NOMO-1 treated with dmso at 0.1 percent for 144 hours (cell line): ENCODE results near the gene CCNQ.

Experiments
- DNase-seq: peaks from one replicate; lab custom pipeline; 2025; ENCODE audit not compliant: unreplicated experiment; lab: John Stamatoyannopoulos, UW

CCNQ gene

GRCh38 chrX:153637121-153638040, 38.4 kb upstream of the CCNQ start:
- DNase-seq, result no peak

GRCh38 chrX:153636716-153637115, 37.8 kb upstream of the CCNQ start:
- DNase-seq, result no peak

- peak; percentile 12 for DNase-seq
Observed at GRCh38 chrX:153635788-153636668, 37.1 kb upstream of the CCNQ start.

- no peak for DNase-seq
Observed at GRCh38 chrX:153635388-153635787, 36.4 kb upstream of the CCNQ start.

GRCh38 chrX:153634832-153635231, 35.9 kb upstream of the CCNQ start:
- DNase-seq, result no peak

- DNase-seq, result no peak
Observed at GRCh38 chrX:153634236-153634635, 35.3 kb upstream of the CCNQ start.

GRCh38 chrX:153633607-153634180, 34.8 kb upstream of the CCNQ start:
- DNase-seq, result no peak

GRCh38 chrX:153633048-153633447, 34.1 kb upstream of the CCNQ start:
- DNase-seq, result no peak

GRCh38 chrX:153632595-153632946, 33.6 kb upstream of the CCNQ start:
- no peak for DNase-seq

GRCh38 chrX:153631907-153632594, 33.1 kb upstream of the CCNQ start:
- DNase-seq, result no peak

GRCh38 chrX:153631346-153631745, 32.4 kb upstream of the CCNQ start:
- no peak for DNase-seq

GRCh38 chrX:153628665-153629064, 29.7 kb upstream of the CCNQ start:
- DNase-seq, result no peak

GRCh38 chrX:153628129-153628528, 29.2 kb upstream of the CCNQ start:
- DNase-seq, result no peak

GRCh38 chrX:153627675-153628111, 28.8 kb upstream of the CCNQ start:
- no peak for DNase-seq

- no peak for DNase-seq
Observed at GRCh38 chrX:153626863-153627674, 28.1 kb upstream of the CCNQ start.

GRCh38 chrX:153626025-153626633, 27.2 kb upstream of the CCNQ start:
- DNase-seq, result no peak

GRCh38 chrX:153625271-153626024, 26.5 kb upstream of the CCNQ start:
- DNase-seq, result no peak

- DNase-seq, result no peak
Observed at GRCh38 chrX:153624196-153625091, 25.5 kb upstream of the CCNQ start.
